VCaP (cell line): Measurements from ENCODE around the gene LSAMP.

ENCODE experiments used
- H3K27ac ChIP-seq: fragments of 450-650 bp; 2 replicates; pipeline ENCODE4 v1.5.1; 2017
- TF ChIP-seq, protein P1 (sequence below): fragments of 450-650 bp; conservative IDR thresholded peaks from 2 replicates; pipeline ENCODE4 v1.5.1; 2017; ENCODE audit warnings: mild to moderate bottlenecking, moderate library complexity

LSAMP gene

DNA sequence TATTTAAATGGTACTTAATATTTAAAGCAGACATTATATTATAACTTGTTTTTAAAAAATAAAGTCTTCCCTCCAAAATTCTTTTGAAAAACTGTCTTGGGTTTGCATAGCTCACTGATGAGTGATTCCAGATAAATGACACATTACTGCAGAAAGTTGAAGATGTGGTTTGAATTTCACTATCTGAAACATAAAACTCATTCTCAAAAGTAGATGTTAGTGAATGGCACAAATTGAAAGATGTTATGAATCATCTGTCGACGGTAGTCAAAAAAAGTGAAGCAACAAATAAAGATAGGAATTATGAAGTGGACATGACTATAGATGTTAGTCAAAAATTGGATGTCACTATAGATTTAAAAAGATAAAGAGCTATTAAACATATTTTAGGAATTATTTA lies 541.4 kb downstream of the LSAMP start:
- TF ChIP-seq, protein P1, sequence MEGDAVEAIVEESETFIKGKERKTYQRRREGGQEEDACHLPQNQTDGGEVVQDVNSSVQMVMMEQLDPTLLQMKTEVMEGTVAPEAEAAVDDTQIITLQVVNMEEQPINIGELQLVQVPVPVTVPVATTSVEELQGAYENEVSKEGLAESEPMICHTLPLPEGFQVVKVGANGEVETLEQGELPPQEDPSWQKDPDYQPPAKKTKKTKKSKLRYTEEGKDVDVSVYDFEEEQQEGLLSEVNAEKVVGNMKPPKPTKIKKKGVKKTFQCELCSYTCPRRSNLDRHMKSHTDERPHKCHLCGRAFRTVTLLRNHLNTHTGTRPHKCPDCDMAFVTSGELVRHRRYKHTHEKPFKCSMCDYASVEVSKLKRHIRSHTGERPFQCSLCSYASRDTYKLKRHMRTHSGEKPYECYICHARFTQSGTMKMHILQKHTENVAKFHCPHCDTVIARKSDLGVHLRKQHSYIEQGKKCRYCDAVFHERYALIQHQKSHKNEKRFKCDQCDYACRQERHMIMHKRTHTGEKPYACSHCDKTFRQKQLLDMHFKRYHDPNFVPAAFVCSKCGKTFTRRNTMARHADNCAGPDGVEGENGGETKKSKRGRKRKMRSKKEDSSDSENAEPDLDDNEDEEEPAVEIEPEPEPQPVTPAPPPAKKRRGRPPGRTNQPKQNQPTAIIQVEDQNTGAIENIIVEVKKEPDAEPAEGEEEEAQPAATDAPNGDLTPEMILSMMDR = no peak
- H3K27ac ChIP-seq = no peak overlapping the region

DNA sequence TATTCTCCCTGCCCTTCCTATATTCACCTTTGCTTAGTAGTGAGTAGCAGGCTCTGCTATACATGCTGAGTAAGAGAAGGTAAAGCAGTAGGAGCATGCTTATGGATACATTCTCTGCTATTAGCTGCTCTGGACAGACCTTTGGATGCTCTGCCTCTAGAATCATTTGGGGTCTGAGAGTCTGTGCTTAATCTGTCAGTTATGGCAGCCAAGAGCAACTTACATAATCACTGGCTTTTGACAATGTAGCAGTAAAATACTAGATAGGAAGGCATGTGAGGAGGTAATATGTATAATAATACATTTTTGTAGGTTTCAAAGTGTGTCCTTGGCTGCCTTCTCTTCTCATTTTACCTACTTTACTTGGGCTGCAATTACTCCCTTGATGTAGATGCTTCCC lies 544.3 kb downstream of the LSAMP start:
- TF ChIP-seq, protein P1 = no peak
- no peak overlapping the region for H3K27ac ChIP-seq

DNA sequence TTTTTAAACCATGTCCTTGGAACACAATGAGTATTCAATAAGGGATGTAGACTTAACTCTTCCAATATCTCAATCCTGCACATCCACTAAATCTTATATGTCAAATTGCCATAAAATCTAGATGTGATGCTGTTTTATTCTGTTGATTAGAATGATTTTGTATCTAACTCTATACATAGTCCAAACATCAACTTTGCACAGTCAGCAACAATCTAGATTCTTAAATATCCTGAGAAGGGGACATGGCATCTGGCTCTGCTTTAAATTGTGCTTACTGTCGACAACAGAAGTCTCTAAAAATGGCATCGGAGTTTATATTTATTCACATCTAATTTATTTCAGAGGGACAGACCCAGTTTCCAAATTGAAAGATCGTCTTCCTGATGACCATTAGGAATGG lies 545.8 kb downstream of the LSAMP start:
- no peak overlapping the region for H3K27ac ChIP-seq
- TF ChIP-seq, protein P1 = no peak

DNA sequence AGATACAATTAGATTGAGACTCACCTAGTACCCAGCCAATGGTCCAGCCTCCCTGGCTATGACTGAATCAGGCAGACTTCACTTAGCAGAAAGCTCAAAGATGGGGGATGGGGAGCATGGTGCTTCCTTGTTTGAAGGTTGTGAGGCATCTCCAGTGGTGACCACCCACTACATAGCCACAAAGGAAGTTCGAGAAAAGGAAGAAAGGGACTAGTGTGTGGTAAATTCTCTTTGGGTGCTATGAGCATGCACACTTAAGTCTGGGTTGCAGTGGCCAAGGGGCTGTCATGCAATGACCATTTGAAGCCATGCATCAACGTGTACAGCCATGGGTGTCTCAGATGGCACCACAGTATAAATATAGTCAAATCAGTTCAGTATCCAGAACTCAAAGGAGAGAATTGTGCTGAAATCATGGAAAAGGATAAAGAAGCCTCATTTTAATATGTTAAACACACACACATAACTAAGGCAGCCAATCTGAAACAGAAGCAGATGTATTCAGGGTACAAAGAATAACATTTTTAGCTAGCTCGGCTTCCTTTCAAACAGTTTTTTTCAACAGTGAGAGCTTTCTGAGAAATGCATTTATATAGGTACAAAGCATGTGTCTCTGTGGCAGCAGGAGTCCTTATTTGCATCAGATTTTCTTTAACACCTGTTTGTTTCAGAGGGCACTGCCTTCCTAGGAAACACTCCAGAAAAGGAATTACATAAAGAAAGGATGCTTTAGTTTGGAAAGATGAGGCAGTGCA lies 546.5 kb downstream of the LSAMP start:
- TF ChIP-seq, protein P1 = no peak
- no peak overlapping the region for H3K27ac ChIP-seq

DNA sequence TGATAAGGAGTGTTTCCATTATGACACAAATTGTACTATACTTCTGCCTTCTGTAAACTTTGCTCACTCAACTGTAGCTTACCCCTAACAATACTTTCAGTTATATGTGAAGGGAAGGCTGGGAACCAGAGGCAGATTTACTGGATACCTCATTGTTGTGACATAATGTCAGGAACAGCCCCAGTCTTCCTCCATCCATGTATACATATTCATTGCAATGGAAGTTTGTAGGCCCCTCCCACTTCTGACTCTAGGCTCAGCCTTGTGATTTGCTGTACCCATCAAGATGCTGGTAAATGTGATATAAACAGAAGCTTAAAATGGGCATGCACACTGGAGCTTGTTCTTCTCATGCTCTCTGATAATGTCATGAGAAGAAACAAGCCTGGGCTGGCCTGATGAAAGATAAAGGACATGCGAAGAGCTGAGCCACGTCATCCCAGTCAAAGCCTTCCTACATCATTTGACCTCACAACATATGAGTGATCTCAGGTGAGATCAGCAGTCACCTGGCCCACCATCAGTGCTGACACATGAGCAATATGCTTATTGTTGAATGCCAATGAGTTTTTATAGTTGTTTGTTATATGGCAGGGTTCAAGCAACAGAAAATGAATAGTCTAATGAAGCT lies 554.2 kb downstream of the LSAMP start:
- TF ChIP-seq, protein P1 = no peak
- H3K27ac ChIP-seq = no peak overlapping the region

DNA sequence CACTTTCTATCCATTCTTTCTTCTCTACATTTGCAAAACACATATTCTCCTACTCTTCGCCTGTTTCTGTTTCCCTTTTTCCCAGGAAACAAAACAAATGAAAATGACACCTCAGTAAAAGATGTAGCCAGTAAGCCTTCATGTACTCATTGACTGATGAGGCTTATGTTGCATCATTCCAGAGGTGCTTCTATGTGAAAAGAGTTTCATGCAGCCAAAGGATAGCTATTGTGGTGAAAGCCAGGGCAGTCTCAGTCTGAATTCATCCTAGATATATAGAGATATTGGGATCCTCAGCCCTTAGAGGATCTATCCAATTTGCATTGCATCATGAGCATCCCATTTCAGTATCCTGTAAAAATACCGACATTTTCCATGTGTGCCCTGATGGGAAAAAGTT lies 554.7 kb downstream of the LSAMP start:
- TF ChIP-seq, protein P1 = no peak
- no peak overlapping the region for H3K27ac ChIP-seq

DNA sequence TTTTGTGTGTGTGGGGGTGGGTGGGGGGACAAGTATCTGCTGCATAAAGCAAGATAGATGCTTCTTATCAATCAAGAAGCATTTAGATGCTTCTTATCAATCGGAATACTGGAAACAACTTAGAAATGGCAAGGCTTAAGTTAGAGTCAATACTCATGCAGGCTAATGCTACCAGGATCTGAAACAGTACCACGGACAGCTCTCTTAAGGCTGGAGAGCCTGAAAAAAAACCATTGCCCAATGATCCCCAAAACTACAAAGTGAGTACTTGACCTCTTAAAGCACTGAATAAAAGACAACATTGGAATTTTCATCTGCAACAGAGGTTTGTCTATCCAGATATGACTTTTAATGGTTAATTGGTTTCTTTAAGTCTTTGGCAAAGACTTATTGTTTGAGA lies 559.7 kb downstream of the LSAMP start:
- H3K27ac ChIP-seq = peak overlapping the region; percentile 61
- TF ChIP-seq, protein P1 = no peak
